Endothelial cell of hepatic sinusoid (primary cell): ENCODE measurements around the gene FAM221A.
"Not testable (repeated sequence)": the region's sequence is repeated elsewhere in the genome, so short reads cannot be mapped to it uniquely, and the experiment has no call there.

Experiments
- in situ Hi-C: cut with HindIII; loops from 2 replicates; pipeline ENCODE4 v1.10.0; 2017; ENCODE audit warnings: low sequenced_read_pairs

Gene FAM221A, protein sequence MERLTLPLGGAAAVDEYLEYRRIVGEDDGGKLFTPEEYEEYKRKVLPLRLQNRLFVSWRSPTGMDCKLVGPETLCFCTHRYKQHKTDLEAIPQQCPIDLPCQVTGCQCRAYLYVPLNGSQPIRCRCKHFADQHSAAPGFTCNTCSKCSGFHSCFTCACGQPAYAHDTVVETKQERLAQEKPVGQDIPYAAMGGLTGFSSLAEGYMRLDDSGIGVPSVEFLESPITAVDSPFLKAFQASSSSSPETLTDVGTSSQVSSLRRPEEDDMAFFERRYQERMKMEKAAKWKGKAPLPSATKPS

GRCh38 chr7:23679898-23680413, at the start of gene FAM221A:
Gene FAM221A, plus strand, starts transcription at chr7:23680199. Its CDS starts 20 bp downstream, at chr7:23680219.
- in situ Hi-C loops: no loop called here

GRCh38 chr7:23633417-23633816, 46.6 kb upstream of the FAM221A start:
- in situ Hi-C loops: no loop called here

- in situ Hi-C loops: no loop called here
Measured at GRCh38 chr7:23645822-23646221, 34.2 kb upstream of the FAM221A start.

- in situ Hi-C loops: loop anchor here (5.0 kb wide), 1 partner anchor 37 kb away; no protein-coding TSS in a partner anchor
Measured at GRCh38 chr7:23653942-23654341, 26.1 kb upstream of the FAM221A start.

DNA sequence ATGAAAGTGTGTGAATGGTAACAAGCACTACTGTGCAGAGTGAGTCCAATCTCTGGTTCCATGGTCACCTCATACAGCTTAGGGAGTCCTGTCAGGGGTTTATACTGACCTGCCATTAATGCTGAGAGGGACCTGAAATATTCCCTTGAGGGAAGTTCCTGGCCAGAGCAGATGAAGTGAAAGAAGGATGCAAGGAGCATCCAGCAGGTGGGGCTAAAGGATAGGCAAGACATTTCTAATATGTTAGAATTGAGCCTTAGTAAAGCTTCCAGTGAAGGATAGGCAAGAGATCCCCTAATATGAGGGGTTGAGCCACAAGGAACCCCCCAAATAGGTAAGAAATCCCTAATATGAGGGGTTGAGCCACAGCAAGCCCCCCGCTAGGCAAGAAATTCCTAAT, 25.5 kb upstream of the FAM221A start:
- in situ Hi-C loops: loop anchor here (5.0 kb wide), 1 partner anchor 37 kb away; no protein-coding TSS in a partner anchor

DNA sequence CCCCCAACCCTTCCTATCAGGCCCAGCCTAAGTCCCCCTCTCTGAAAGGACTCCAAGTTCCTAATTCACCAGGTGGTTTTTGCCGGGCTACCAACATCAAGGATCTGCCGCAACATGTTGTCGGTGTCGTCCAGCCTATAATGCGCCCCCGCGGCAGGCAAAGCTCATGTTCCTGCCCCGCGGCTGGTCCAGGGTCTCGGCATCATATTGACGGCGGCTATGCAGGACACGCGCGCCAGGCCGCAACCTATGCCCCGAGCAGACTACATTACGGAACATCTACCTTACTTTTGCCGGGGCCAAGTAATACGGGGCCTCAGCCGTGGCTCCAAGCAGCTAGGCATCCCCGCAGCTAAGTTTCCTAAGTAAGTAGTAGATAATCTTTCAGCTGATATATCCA, 24.6 kb upstream of the FAM221A start:
- in situ Hi-C loops: loop anchor here (5.0 kb wide), 1 partner anchor 78 kb away; no protein-coding TSS in a partner anchor

DNA sequence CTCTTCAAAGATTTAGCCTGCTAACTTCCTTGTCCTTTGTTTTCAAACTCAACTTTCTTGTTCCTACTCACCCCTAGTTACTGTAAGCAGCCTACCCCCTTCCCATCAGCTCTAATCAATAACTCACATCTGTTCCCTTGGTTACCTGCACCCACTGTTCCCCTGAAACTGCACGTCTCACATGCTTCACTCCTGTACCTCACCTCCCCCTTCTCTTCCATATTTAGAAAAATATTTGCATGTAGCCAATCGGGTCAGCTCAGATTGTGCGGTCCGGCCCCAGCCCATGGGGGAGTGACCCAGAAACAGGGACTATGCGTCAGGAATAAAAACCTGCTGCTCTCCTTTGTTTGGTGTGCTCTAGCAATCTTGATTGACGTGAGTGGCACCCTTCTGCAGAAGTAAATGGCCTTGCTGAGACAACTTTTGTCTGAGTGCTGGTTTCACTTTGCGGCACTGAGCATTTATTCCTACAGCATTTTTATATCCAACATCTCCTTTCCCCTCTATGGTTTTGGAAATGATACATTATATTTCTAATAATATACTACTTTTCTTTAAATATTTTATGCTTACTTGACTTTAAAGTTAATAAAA, 21.1 kb upstream of the FAM221A start:
- in situ Hi-C loops: loop anchor here (5.0 kb wide), 1 partner anchor 82 kb away; no protein-coding TSS in a partner anchor

DNA sequence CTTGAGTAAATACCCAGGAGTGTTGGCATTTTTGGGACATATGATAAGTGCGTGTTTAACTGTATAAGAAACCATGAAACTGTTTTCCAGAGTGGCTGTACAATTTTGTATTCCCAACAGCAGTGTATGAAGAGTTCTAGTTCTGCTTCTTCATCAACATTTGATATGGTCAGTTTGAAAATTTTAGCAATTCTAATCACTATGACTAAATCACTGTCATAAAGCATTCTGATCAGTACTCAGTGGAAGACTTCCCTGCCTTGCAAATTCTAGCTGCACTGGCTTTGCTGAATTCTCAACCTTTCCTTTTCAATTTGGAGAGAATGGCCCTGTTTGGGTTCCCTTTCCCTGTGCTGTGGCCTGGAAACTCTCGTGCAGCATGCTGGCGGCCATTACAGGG, 18.6 kb upstream of the FAM221A start:
- in situ Hi-C loops: no loop called here

GRCh38 chr7:23662124-23662983, 17.6 kb upstream of the FAM221A start:
- in situ Hi-C loops: no loop called here

- in situ Hi-C loops: no loop called here
Measured at GRCh38 chr7:23662984-23663313, 17.1 kb upstream of the FAM221A start.

GRCh38 chr7:23664122-23664521, 15.9 kb upstream of the FAM221A start:
- in situ Hi-C loops: no loop called here

DNA sequence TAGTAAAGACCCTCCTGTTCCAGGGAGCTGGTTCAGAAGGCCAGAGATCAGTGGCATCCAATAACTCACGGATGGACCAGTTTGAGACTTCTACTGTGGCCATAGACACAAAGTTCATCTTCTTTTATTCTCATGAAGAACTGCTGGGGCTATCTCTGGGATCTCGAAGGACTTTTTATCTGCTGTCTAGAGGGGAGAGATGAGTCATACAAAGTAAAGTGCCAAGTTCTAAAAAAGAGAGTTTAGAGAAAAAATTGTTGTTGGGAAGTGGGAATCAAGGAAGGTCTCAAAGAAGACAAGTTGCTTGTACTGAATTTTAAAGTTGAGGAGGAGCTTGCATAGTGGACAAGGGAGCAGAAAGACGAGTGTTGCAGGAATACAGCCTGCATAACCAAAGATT, 8.0 kb upstream of the FAM221A start:
- in situ Hi-C loops: no loop called here

DNA sequence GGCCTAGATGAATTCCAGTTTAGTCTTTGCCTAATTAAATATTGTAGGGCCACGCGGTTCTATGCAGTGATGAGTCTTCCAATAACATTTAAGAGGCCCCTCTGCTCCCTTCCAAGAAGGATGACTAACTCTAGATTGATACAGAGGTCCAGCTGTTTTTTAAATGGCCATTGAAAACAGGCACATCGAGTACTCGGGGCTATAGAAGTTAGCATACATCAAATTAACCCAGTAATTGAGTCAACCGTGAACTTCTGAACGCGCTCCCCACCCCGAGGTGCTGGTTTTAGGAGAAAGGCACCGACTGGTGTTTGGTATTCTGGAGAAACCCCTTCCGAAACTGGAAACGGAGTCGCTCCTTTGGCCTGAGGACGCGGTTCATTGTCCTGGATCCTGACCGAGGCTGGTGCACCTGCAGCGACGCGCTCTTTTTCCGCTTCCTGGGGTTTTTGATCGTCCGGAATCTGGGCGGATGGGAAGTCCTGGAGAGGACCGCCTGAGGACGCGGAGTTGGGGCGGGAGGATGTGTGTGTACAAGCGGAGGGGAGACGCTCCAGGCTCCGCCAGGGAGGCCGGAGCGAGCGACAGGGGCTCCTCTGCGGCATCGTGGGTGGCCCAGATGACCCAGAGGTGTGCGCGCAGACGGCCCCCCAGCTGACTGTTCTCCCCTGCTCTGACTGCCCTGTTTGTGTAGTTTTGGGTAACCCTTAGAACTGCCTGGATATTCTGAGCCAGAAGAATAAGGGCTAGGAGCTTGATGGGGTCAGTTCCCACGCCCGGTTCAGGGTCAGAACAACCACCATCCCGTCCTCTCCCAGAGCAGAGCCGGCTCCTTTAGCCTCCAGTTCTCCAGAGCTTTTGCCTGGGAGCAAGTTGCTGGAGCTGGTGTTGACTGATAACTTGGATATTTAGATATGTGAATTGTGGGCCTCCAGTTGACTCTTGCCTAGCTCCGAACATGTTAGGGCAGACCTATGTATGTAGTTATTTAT, 711 bp downstream of the FAM221A start:
- in situ Hi-C loops: no loop called here

GRCh38 chr7:23684041-23684440, 4.0 kb downstream of the FAM221A start:
- in situ Hi-C loops: not testable (repeated sequence)

GRCh38 chr7:23685731-23686130, 5.7 kb downstream of the FAM221A start:
- in situ Hi-C loops: no loop called here

DNA sequence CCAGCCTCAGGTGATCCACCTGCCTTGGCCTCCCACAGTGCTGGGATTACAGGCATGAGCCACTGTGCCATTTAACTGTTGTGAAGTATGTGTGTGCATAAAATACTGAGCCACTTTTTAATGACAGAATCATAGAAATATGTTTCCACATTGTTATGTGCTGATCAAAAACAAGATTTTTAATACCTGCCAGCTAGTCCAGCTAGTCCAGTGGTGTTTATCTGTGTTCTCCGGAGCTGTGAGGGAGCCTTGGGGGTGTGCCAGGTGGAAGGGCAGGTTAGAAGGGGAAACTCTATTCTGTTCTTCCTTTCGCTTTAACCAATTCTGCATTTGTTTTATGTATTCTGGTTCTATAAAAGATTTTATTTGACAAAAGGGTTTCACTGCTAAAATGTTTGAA, 7.0 kb downstream of the FAM221A start:
- in situ Hi-C loops: no loop called here

GRCh38 chr7:23689165-23689564, 9.2 kb downstream of the FAM221A start:
- in situ Hi-C loops: no loop called here

- in situ Hi-C loops: no loop called here
Measured at GRCh38 chr7:23691320-23691719, 11.3 kb downstream of the FAM221A start.

DNA sequence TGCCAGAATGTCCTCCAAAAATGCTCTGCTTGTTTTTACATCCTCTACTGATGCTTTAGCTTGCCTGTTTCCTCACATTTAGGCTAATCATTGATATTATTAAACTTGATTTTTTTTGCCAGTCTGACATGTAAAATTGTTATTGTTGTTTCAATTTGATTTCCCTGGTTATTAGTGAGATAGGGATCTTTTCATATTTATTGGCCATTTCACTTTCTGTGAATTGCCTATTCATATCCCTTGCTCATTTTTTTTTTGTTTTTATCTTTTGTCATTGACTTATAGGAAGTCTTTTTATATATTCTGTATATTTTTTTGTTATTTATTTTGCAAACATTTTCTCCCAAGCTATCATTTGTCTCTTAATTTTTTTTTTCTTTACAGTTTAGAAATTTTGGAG, 13.2 kb downstream of the FAM221A start:
- in situ Hi-C loops: no loop called here

- in situ Hi-C loops: no loop called here
Measured at GRCh38 chr7:23696916-23697441, 17.0 kb downstream of the FAM221A start.
